Cardiac septum (tissue), 1 donor: Measurements from ENCODE around the gene SLC24A3. TPM values are rescaled to one million over a fixed set of nuclear protein-coding genes. Genes with fewer than 3 reads are reported as not detected.
A peak's percentile ranks its signal among the peaks of the same experiment; 100 is the strongest.

Source experiments
- DNase-seq: peaks from one replicate; pipeline ENCODE4 v3.0.0-alpha.2; 2020; ENCODE audit warnings: low spot score
- intact Hi-C: fragments of 100-400 bp; cut with DNase I; formaldehyde crosslinking; loops from one replicate; pipeline ENCODE4 v1.14.0; 2022
- long read RNA-seq: library from polyadenylated mRNA; unstranded; transcript quantifications from one replicate; pipeline ENCODE4 v2.0.0, GENCODE V29; 2021
- total RNA-seq: library from RNA; stranded (reverse); fragmentation: NEBNext Ultra II Directional; extraction: Animal tissue kit (Norgen Biotek cat#: 25700); gene quantifications from one replicate; pipeline ENCODE4 v1.2.1, GENCODE V29; 2021
- donor health status: DM: no; HTN: no; CAD: no.

Gene SLC24A3
- 0.86 TPM for total RNA-seq
- long read RNA-seq, partial matches to known transcripts = 0 of 1 reads
- long read RNA-seq, other reads (novel, unspliced or antisense) = 1 of 1 reads

GRCh38 chr20:19212469-19212815, at the start of gene SLC24A3:
SLC24A3 (plus strand) TSS chr20:19212642.
- intact Hi-C loops = no loop called here
- peak; percentile 78 for DNase-seq

GRCh38 chr20:19170148-19170547, 42.3 kb upstream of the SLC24A3 start:
- intact Hi-C loops = no loop called here
- DNase-seq = no peak

GRCh38 chr20:19172637-19173036, 39.8 kb upstream of the SLC24A3 start:
- DNase-seq = no peak
- intact Hi-C loops = no loop called here

- intact Hi-C loops = no loop called here
These were observed 35.9 kb upstream of the SLC24A3 start for GRCh38 chr20:19176470-19177052.

GRCh38 chr20:19181552-19181951, 30.9 kb upstream of the SLC24A3 start:
- no peak for DNase-seq
- intact Hi-C loops = no loop called here

More at GRCh38 chr20:19176470-19177052, 35.9 kb upstream of the SLC24A3 start:
- no peak for DNase-seq

- intact Hi-C loops = no loop called here
- no peak for DNase-seq
These were observed 27.4 kb upstream of the SLC24A3 start for GRCh38 chr20:19185083-19185482.

GRCh38 chr20:19193349-19193748, 19.1 kb upstream of the SLC24A3 start:
- DNase-seq = no peak
- intact Hi-C loops = loop anchor here (10.0 kb wide), 1 partner anchor 279 kb away; no protein-coding TSS in a partner anchor

GRCh38 chr20:19205981-19206396, 6.5 kb upstream of the SLC24A3 start:
- intact Hi-C loops = loop anchor here (5.0 kb wide), 1 partner anchor 456 kb away; no protein-coding TSS in a partner anchor
- peak; percentile 83 for DNase-seq

- intact Hi-C loops = loop anchor here (5.0 kb wide), 1 partner anchor 455 kb away; no protein-coding TSS in a partner anchor
- no peak for DNase-seq
These were observed 4.9 kb upstream of the SLC24A3 start for GRCh38 chr20:19207541-19207940.

GRCh38 chr20:19210391-19211155, 1.9 kb upstream of the SLC24A3 start:
- intact Hi-C loops = no loop called here

GRCh38 chr20:19211252-19211651, 1.2 kb upstream of the SLC24A3 start:
- no peak for DNase-seq
- intact Hi-C loops = no loop called here

More at GRCh38 chr20:19210391-19211155, 1.9 kb upstream of the SLC24A3 start:
- DNase-seq = no peak

GRCh38 chr20:19211661-19212468, 577 bp upstream of the SLC24A3 start:
- DNase-seq = peak; percentile 74

GRCh38 chr20:19212821-19213502, 520 bp downstream of the SLC24A3 start:
- intact Hi-C loops = no loop called here
- DNase-seq = peak; percentile 88

More at GRCh38 chr20:19211661-19212468, 577 bp upstream of the SLC24A3 start:
- intact Hi-C loops = no loop called here

GRCh38 chr20:19213946-19214490, 1.6 kb downstream of the SLC24A3 start:
- DNase-seq = no peak
- intact Hi-C loops = no loop called here

- intact Hi-C loops = no loop called here
These were observed 6.0 kb downstream of the SLC24A3 start for GRCh38 chr20:19218411-19218810.

GRCh38 chr20:19222520-19223040, 10.1 kb downstream of the SLC24A3 start:
- no peak for DNase-seq
- intact Hi-C loops = loop anchor here (5.0 kb wide), 1 partner anchor 330 kb away; no protein-coding TSS in a partner anchor

More at GRCh38 chr20:19218411-19218810, 6.0 kb downstream of the SLC24A3 start:
- DNase-seq = no peak

GRCh38 chr20:19223640-19224039, 11.2 kb downstream of the SLC24A3 start:
- intact Hi-C loops = loop anchor here (5.0 kb wide), 1 partner anchor 329 kb away; no protein-coding TSS in a partner anchor

GRCh38 chr20:19231359-19232035, 19.1 kb downstream of the SLC24A3 start:
- intact Hi-C loops = no loop called here
- DNase-seq = no peak

More at GRCh38 chr20:19223640-19224039, 11.2 kb downstream of the SLC24A3 start:
- no peak for DNase-seq
